HepG2 (cell line): ENCODE data around the gene EGFR. TPM values are rescaled to one million over a fixed set of nuclear protein-coding genes. Genes with fewer than 3 reads are reported as not detected.

Experiments used
- ATAC-seq: fragments of 200-7000 bp; cut with Tn5 transposase; 3 replicates; pipeline ENCODE4 v1.9.1; 2020; ENCODE audit warnings: mild to moderate bottlenecking, moderate library complexity
- BruUV-seq: library from RNA; stranded (reverse); fragments of 400-500 nt; replicated peaks from 2 replicates; lab custom pipeline; 2021; lab: Mats Ljungman, UMichigan
- CTCF ChIA-PET: fragments of 300-600 bp; formaldehyde crosslinking; extraction: SDS; loops from one replicate; lab custom pipeline; 2021; ENCODE audit warnings: low total read pairs, inconsistent platforms, low intra/inter-chr PET ratio; lab: Yijun Ruan, JAX
- POLR2A ChIA-PET: fragments of 350-600 bp; sonication (Branson Sonifier 250); formaldehyde crosslinking; loops from one replicate; lab custom pipeline; 2020; ENCODE audit warnings: antibody characterized with exemption, inconsistent platforms; lab: Yijun Ruan, JAX
- DNase-seq: peaks from one replicate; pipeline ENCODE4 v3.0.0-alpha.2; 2015; ENCODE audit warnings: low spot score
- FAIRE-seq: peaks from 3 replicates; lab custom pipeline; 2011; peaks lifted over from hg19 to GRCh38; lab: Jason Lieb, UNC
- H2AFZ ChIP-seq: one replicate; pipeline ENCODE4 v1.6.1; 2011; ENCODE audit warnings: low read length, inconsistent platforms
- H3K27ac ChIP-seq: fragments of 300-600 bp; 3 replicates; pipeline ENCODE4 v1.8.0; 2011; ENCODE audit warnings: mixed run types, mild to moderate bottlenecking, mixed read lengths, low read length, inconsistent platforms; ENCODE audit not compliant: insufficient read depth; ENCODE audit errors: extremely low read length
- H3K27me3 ChIP-seq, 2 experiments: fragments of 200-600 bp in 1 of 2; 2 replicates in 1 of 2; 3 replicates in 1 of 2; pipeline versions ENCODE4 v1.6.0 to v1.8.0; 2011; ENCODE audit warnings: low read length in 2 of 2, mild to moderate bottlenecking in 2 of 2, moderate library complexity in 2 of 2, inconsistent platforms in 1 of 2; ENCODE audit not compliant: insufficient read depth in 2 of 2, control insufficient read depth in 1 of 2
- H3K36me3 ChIP-seq, 2 experiments: fragments of 200-600 bp in 1 of 2; replicated peaks in 1 of 2; 2 replicates in 1 of 2; 3 replicates in 1 of 2; pipeline versions ENCODE4 v1.5.1 to v1.8.0; 2011; ENCODE audit warnings: low read length in 2 of 2, inconsistent platforms in 1 of 2; ENCODE audit not compliant: insufficient read depth in 2 of 2, control insufficient read depth in 1 of 2
- H3K4me1 ChIP-seq: 2 replicates; pipeline ENCODE4 v1.5.1; 2012; ENCODE audit warnings: low read length, inconsistent platforms; ENCODE audit not compliant: insufficient read depth
- H3K4me2 ChIP-seq: 2 replicates; pipeline ENCODE4 v1.6.0; 2011; ENCODE audit warnings: low read depth, low read length, inconsistent platforms
- H3K4me3 ChIP-seq, 3 experiments: fragments of 200-600 bp in 1 of 3; sonication (generic), shearing (Covaris generic) in 1 of 3; replicated peaks in 1 of 3; 2 replicates each; pipeline ENCODE4 v1.5.1; 2011 to 2016; ENCODE audit warnings: low read length in 3 of 3, inconsistent platforms in 2 of 3, low read depth in 2 of 3, mild to moderate bottlenecking in 2 of 3, control low read depth in 1 of 3, mixed read lengths in 1 of 3; ENCODE audit not compliant: insufficient read depth in 1 of 3
- H3K79me2 ChIP-seq: one replicate; pipeline ENCODE4 v1.6.1; 2011; ENCODE audit warnings: low read length, inconsistent platforms; ENCODE audit not compliant: insufficient read depth
- H3K9ac ChIP-seq: 2 replicates; pipeline ENCODE4 v1.6.0; 2011; ENCODE audit warnings: mild to moderate bottlenecking, low read depth, low read length, inconsistent platforms; ENCODE audit not compliant: insufficient read depth
- H3K9me3 ChIP-seq: 2 replicates; pipeline ENCODE4 v1.5.1; 2012; ENCODE audit warnings: mild to moderate bottlenecking, low read length
- H4K20me1 ChIP-seq: 2 replicates; pipeline ENCODE4 v1.6.0; 2011; ENCODE audit warnings: inconsistent platforms, mild to moderate bottlenecking, low read length, moderate library complexity; ENCODE audit not compliant: insufficient read depth
- ATRX ChIP-seq: sonication (generic); formaldehyde crosslinking; IDR thresholded peaks from 2 replicates; pipeline ENCODE4 v1.4.0; 2020; ENCODE audit warnings: missing genetic modification reagents, borderline replicate concordance
- CHD4 ChIP-seq: fragments of 200-600 bp; sonication (generic); IDR thresholded peaks from 2 replicates; pipeline ENCODE4 v1.7.0; 2017; ENCODE audit warnings: mild to moderate bottlenecking, low read length, borderline replicate concordance
- ERF ChIP-seq: IDR thresholded peaks from 2 replicates; pipeline ENCODE4 v1.6.1; 2018; ENCODE audit warnings: missing biosample characterization, missing genetic modification reagents
- FOXO4 ChIP-seq: sonication (generic); formaldehyde crosslinking; conservative IDR thresholded peaks from 2 replicates; pipeline ENCODE4 v1.8.1; 2023; ENCODE audit warnings: missing genetic modification reagents
- TBL1XR1 ChIP-seq: fragments of 150-350 bp; IDR thresholded peaks from 2 replicates; pipeline ENCODE4 v1.6.1; 2014; ENCODE audit warnings: borderline replicate concordance, low read length; ENCODE audit not compliant: partially characterized antibody
- TCF7 ChIP-seq: sonication (generic); IDR thresholded peaks from 2 replicates; pipeline ENCODE4 v1.6.1; 2016; ENCODE audit warnings: antibody characterized with exemption, low read depth
- TGIF2 ChIP-seq: IDR thresholded peaks from 2 replicates; pipeline ENCODE4 v1.6.1; 2016; ENCODE audit warnings: control low read depth, missing compliant biosample characterization
- ZFP37 ChIP-seq: sonication (generic); formaldehyde crosslinking; IDR thresholded peaks from 2 replicates; pipeline ENCODE4 v1.4.0; 2020; ENCODE audit warnings: missing genetic modification reagents, borderline replicate concordance
- ZNF343 ChIP-seq: sonication (generic); formaldehyde crosslinking; IDR thresholded peaks from 2 replicates; pipeline ENCODE4 v1.4.0; 2020; ENCODE audit warnings: mild to moderate bottlenecking, missing genetic modification reagents
- WGBS: methylation state at CpG from one replicate; pipeline ENCODE4 v1.1.6; 2017; ENCODE audit warnings: low lambda C conversion rate; 5-methylcytosine and 5-hydroxymethylcytosine counted together
- in situ Hi-C: cut with HindIII; loops from 2 replicates; pipeline ENCODE4 v1.10.0; 2017; ENCODE audit warnings: low pct_unique_long_range_greater_than_20kb; ENCODE audit not compliant: extremely low pct_ligation_motif_present
- intact Hi-C: fragments of 100-400 bp; cut with micrococcal nuclease; formaldehyde crosslinking; loops from one replicate; pipeline ENCODE4 v1.10.0; 2022; ENCODE audit not compliant: unreplicated experiment
- polyA plus RNA-seq, 8 experiments: library from polyadenylated mRNA; depleted of rRNA in 3 of 8; stranded (reverse) in 7 of 8; unstranded in 1 of 8; fragments of >200 nt; fragmentation: Illumina TruSeq in 4 of 8; extraction: Trizol in 4 of 8; gene quantifications; 2 replicates each; pipeline versions ENCODE4 v1.2.1 to v1.2.3, GENCODE V29; 2011 to 2016; ENCODE audit warnings: low read depth in 4 of 8, missing spikeins in 1 of 8, mixed read lengths in 1 of 8; ENCODE audit not compliant: insufficient read depth in 1 of 8
- total RNA-seq, 5 experiments: library from RNA; depleted of rRNA; stranded (reverse); fragments of >200 nt; fragmentation: Illumina TruSeq; extraction: Trizol; gene quantifications; 2 replicates each; pipeline ENCODE4 v1.2.3, GENCODE V29; 2016; ENCODE audit warnings: low read depth in 1 of 5
- TF ChIP-seq, protein P1 (sequence below): IDR thresholded peaks from 2 replicates; pipeline ENCODE4 v1.6.1; 2016; ENCODE audit warnings: mild to moderate bottlenecking, missing biosample characterization, missing genetic modification reagents
- TF ChIP-seq, protein P2 (sequence below): sonication (generic); formaldehyde crosslinking; IDR thresholded peaks from 2 replicates; pipeline ENCODE4 v1.5.0; 2020; ENCODE audit warnings: missing genetic modification reagents
- TF ChIP-seq, protein P3 (sequence below): IDR thresholded peaks from 2 replicates; pipeline ENCODE4 v1.6.1; 2016; ENCODE audit warnings: mild to moderate bottlenecking
- TF ChIP-seq, protein P4 (sequence below): sonication (generic); formaldehyde crosslinking; IDR thresholded peaks from 2 replicates; pipeline ENCODE4 v1.4.0; 2020; ENCODE audit warnings: low read depth, missing genetic modification reagents

EGFR gene
- total and polyA plus RNA-seq, 2 of the 13 experiments (the other 11 are each of a cell fraction or from before 2014, with no cell fraction given): 7.0 to 10.0 TPM

DNA sequence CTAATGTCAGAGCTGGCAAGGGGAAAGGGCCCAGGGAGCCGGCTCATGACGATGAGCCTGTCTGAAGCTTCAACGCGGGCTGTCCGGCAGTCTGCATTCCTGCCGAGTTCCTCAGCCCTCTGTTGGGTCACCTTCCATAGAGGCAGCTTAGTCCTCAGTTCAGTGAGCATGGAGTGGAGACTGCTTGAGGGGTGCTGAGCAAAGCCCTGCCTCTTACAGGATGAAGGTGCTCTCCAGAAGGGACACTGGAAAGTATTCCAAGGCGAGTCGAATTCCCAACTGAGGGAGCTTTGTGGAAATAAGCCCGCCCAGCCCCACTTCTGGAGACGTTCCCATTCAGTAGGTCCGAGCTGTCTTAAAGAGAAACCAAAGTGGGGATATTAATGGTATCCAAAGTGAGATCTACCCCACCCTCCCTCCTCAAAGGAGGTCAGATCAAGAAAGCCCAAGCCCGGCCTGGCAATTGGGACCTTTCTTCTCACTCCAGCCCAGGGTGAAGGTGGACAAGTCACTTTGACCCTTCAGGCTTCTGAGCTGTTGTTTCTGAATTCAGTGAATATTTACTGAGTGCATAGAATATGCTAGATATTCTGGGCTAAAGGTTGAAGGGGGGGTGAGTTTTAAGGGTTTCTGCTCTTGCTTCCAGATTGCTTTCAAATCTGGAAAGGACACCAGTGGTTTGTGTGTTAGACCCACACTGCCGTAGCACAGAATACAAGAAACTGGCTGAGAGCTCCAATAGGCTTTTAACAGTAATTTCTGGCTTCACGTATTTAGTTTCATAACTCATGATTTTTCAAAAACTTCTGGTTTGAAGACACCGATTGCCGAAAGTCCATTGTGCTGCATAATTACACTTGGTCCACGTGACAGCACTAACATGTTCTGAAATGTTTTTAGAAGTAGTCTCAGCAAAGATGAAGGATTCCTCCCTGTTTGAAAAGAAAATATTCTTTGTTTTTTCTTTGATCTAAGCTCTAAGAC is 3.5 kb downstream of the EGFR start:
- in situ Hi-C loops (no loop called here), intact Hi-C loops (no loop called here)
- DNase-seq (no peak), FAIRE-seq (no peak), ATAC-seq (no peak)
- Histone ChIP-seq H3K27ac (no peak overlapping the region), H3K36me3 (no peaks in the 10 kb centered on the region), H3K9me3 (no peaks in the 10 kb centered on the region), H3K4me1 (peaks cover 52% of the 10 kb centered on the region), H3K79me2 (peaks cover 4% of the 10 kb centered on the region), H3K4me2 (no peak overlapping the region), H2AFZ (no peak overlapping the region), H4K20me1 (no peaks in the 10 kb centered on the region), H3K27me3 (peaks cover 7 to 14% of the 10 kb centered on the region in 2 experiments; a peak in 4 of 5 replicates), H3K4me3 (no peak overlapping the region), H3K9ac (no peak overlapping the region)
- WGBS: 83% methylated on average over 11 of the region's 17 CpGs
- ChIA-PET POLR2A (no interaction called here), CTCF (no interaction called here)
- BruUV-seq: no TSS peak
- TF ChIP-seq, protein P1, sequence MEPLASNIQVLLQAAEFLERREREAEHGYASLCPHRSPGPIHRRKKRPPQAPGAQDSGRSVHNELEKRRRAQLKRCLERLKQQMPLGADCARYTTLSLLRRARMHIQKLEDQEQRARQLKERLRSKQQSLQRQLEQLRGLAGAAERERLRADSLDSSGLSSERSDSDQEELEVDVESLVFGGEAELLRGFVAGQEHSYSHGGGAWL (CRISPR knock-in tag): no peak
- TF ChIP-seq FOXO4 (no peak), ATRX (no peak), TGIF2 (CRISPR knock-in tag) (no peak), ZNF343 (CRISPR knock-in tag) (no peak), ERF (CRISPR knock-in tag) (no peak), CHD4 (no peak), ZFP37 (no peak), TCF7 (no peak), TBL1XR1 (no peak)
- TF ChIP-seq, protein P2, sequence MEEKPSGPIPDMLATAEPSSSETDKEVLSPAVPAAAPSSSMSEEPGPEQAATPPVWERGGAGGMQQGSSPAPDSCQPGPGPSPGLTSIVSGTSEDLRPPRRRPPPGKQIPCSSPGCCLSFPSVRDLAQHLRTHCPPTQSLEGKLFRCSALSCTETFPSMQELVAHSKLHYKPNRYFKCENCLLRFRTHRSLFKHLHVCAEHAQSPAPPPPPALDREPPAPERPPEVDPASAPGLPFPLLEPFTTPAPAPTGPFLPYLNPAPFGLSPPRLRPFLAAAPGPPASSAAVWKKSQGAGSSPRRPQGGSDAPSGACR (CRISPR knock-in tag): no peak
- TF ChIP-seq, protein P3, sequence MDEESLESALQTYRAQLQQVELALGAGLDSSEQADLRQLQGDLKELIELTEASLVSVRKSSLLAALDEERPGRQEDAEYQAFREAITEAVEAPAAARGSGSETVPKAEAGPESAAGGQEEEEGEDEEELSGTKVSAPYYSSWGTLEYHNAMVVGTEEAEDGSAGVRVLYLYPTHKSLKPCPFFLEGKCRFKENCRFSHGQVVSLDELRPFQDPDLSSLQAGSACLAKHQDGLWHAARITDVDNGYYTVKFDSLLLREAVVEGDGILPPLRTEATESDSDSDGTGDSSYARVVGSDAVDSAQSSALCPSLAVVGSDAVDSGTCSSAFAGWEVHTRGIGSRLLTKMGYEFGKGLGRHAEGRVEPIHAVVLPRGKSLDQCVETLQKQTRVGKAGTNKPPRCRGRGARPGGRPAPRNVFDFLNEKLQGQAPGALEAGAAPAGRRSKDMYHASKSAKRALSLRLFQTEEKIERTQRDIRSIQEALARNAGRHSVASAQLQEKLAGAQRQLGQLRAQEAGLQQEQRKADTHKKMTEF: no peak
- TF ChIP-seq, protein P4, sequence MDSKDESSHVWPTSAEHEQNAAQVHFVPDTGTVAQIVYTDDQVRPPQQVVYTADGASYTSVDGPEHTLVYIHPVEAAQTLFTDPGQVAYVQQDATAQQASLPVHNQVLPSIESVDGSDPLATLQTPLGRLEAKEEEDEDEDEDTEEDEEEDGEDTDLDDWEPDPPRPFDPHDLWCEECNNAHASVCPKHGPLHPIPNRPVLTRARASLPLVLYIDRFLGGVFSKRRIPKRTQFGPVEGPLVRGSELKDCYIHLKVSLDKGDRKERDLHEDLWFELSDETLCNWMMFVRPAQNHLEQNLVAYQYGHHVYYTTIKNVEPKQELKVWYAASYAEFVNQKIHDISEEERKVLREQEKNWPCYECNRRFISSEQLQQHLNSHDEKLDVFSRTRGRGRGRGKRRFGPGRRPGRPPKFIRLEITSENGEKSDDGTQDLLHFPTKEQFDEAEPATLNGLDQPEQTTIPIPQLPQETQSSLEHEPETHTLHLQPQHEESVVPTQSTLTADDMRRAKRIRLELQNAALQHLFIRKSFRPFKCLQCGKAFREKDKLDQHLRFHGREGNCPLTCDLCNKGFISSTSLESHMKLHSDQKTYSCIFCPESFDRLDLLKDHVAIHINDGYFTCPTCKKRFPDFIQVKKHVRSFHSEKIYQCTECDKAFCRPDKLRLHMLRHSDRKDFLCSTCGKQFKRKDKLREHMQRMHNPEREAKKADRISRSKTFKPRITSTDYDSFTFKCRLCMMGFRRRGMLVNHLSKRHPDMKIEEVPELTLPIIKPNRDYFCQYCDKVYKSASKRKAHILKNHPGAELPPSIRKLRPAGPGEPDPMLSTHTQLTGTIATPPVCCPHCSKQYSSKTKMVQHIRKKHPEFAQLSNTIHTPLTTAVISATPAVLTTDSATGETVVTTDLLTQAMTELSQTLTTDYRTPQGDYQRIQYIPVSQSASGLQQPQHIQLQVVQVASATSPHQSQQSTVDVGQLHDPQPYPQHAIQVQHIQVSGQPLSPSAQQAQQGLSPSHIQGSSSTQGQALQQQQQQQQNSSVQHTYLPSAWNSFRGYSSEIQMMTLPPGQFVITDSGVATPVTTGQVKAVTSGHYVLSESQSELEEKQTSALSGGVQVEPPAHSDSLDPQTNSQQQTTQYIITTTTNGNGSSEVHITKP: no peak
